ENCODE results near the gene NR2E1. TPM values are rescaled to one million over a fixed set of nuclear protein-coding genes. Genes with fewer than 3 reads are reported as not detected.

The NR2E1 gene
- polyA plus RNA-seq, 1 experiment: not detected

- POLR2A ChIA-PET: no interaction called here
- Histone ChIP-seq H3K27me3 (ENCODE audit: control insufficient read depth, insufficient read depth, low read length) (peaks cover 69% of the 10 kb centered on the region), H3K4me3 (ENCODE audit: low read depth, low read length) (peak overlapping the region; percentile 7; the same call in 1 of the 2 replicates), H3K36me3 (ENCODE audit: control insufficient read depth, insufficient read depth, low read length) (no peaks in the 10 kb centered on the region)
- DNase-seq (ENCODE audit: low read depth): no peak
- CTCF ChIA-PET: interaction anchor here (1.4 kb wide), 1 partner anchor 10 kb away, joined by 4 read pairs; no protein-coding TSS in a partner anchor
- no peak for TF ChIP-seq CTCF (IDR thresholded peaks at IDR 0.05; ENCODE audit: insufficient read depth, low read depth, low read length)
Observed at GRCh38 chr6:108118810-108119768, 46.7 kb upstream of the NR2E1 start.

GRCh38 chr6:108119769-108120141, 46.1 kb upstream of the NR2E1 start:
- ChIA-PET CTCF (interaction anchor here (1.4 kb wide), 1 partner anchor 11 kb away, joined by 4 read pairs; no protein-coding TSS in a partner anchor), POLR2A (no interaction called here)

GRCh38 chr6:108120311-108120710, 45.5 kb upstream of the NR2E1 start:
- Histone ChIP-seq H3K27me3 (ENCODE audit: control insufficient read depth, insufficient read depth, low read length) (peaks cover 67% of the 10 kb centered on the region), H3K4me3 (ENCODE audit: low read depth, low read length) (no peak overlapping the region), H3K36me3 (ENCODE audit: control insufficient read depth, insufficient read depth, low read length) (no peaks in the 10 kb centered on the region)
- TF ChIP-seq CTCF (IDR thresholded peaks at IDR 0.05; ENCODE audit: insufficient read depth, low read depth, low read length): no peak
- ChIA-PET CTCF (no interaction called here), POLR2A (no interaction called here)
- DNase-seq (ENCODE audit: low read depth): no peak

More at GRCh38 chr6:108119769-108120141, 46.1 kb upstream of the NR2E1 start:
- DNase-seq (ENCODE audit: low read depth): no peak
- H3K27me3 ChIP-seq (ENCODE audit: control insufficient read depth, insufficient read depth, low read length): peaks cover 70% of the 10 kb centered on the region
- no peak for TF ChIP-seq CTCF (IDR thresholded peaks at IDR 0.05; ENCODE audit: insufficient read depth, low read depth, low read length)
- no peaks in the 10 kb centered on the region for H3K36me3 ChIP-seq (ENCODE audit: control insufficient read depth, insufficient read depth, low read length)
- no peak overlapping the region for H3K4me3 ChIP-seq (ENCODE audit: low read depth, low read length)

GRCh38 chr6:108121612-108122011, 44.2 kb upstream of the NR2E1 start:
- Histone ChIP-seq H3K4me3 (ENCODE audit: low read depth, low read length) (no peak overlapping the region), H3K36me3 (ENCODE audit: control insufficient read depth, insufficient read depth, low read length) (no peaks in the 10 kb centered on the region), H3K27me3 (ENCODE audit: control insufficient read depth, insufficient read depth, low read length) (peaks cover 61% of the 10 kb centered on the region)
- no peak for TF ChIP-seq CTCF (IDR thresholded peaks at IDR 0.05; ENCODE audit: insufficient read depth, low read depth, low read length)
- ChIA-PET POLR2A (no interaction called here), CTCF (interaction anchor here (0.8 to 1.0 kb wide), 3 partner anchors 13 to 406 kb away, joined by 3 to 4 read pairs (median 4); no protein-coding TSS in a partner anchor)
- no peak for DNase-seq (ENCODE audit: low read depth)

- DNase-seq (ENCODE audit: low read depth): no peak
- POLR2A ChIA-PET: no interaction called here
- no peak for TF ChIP-seq CTCF (IDR thresholded peaks at IDR 0.05; ENCODE audit: insufficient read depth, low read depth, low read length)
- Histone ChIP-seq H3K36me3 (ENCODE audit: control insufficient read depth, insufficient read depth, low read length) (no peaks in the 10 kb centered on the region), H3K4me3 (ENCODE audit: low read depth, low read length) (no peak overlapping the region), H3K27me3 (ENCODE audit: control insufficient read depth, insufficient read depth, low read length) (peaks cover 51% of the 10 kb centered on the region)
- CTCF ChIA-PET: no interaction called here
Observed at GRCh38 chr6:108123481-108123929, 42.3 kb upstream of the NR2E1 start.
